IPS-NIHi7 (cell line): ENCODE data around the gene DNAJC16.
"Not testable (repeated sequence)": the region's sequence is repeated elsewhere in the genome, so short reads cannot be mapped to it uniquely, and the experiment has no call there.

ENCODE experiments used
- DNase-seq: peaks from one replicate; pipeline ENCODE4 v3.0.0; 2012; ENCODE audit warnings: mixed read lengths; ENCODE audit errors: extremely low spot score

Gene DNAJC16

GRCh38 chr1:15526490-15527339 lies at the start of gene DNAJC16:
Gene DNAJC16 (plus strand): TSS chr1:15526848. CDS start chr1:15529106, 2,258 bp downstream.
- peak; percentile 92 for DNase-seq

- DNase-seq: no peak
These were observed 49.7 kb upstream of the DNAJC16 start for GRCh38 chr1:15476927-15477326.

GRCh38 chr1:15477646-15478212 lies 48.9 kb upstream of the DNAJC16 start:
- DNase-seq: no peak

- no peak for DNase-seq
These were observed 46.8 kb upstream of the DNAJC16 start for GRCh38 chr1:15479654-15480347.

GRCh38 chr1:15482455-15482854 lies 44.2 kb upstream of the DNAJC16 start:
- DNase-seq: not testable (repeated sequence)

GRCh38 chr1:15482983-15483543 lies 43.6 kb upstream of the DNAJC16 start:
- not testable (repeated sequence) for DNase-seq

GRCh38 chr1:15483971-15484370 lies 42.7 kb upstream of the DNAJC16 start:
- DNase-seq: no peak

- DNase-seq: not testable (repeated sequence)
These were observed 42.2 kb upstream of the DNAJC16 start for GRCh38 chr1:15484443-15484842.

- no peak for DNase-seq
These were observed 41.0 kb upstream of the DNAJC16 start for GRCh38 chr1:15485636-15486035.

GRCh38 chr1:15486844-15487610 lies 39.6 kb upstream of the DNAJC16 start:
- DNase-seq: not testable (repeated sequence)

- no peak for DNase-seq
These were observed 38.3 kb upstream of the DNAJC16 start for GRCh38 chr1:15488371-15488770.

GRCh38 chr1:15489052-15489736 lies 37.5 kb upstream of the DNAJC16 start:
- no peak for DNase-seq

GRCh38 chr1:15491010-15491409 lies 35.6 kb upstream of the DNAJC16 start:
- not testable (repeated sequence) for DNase-seq

- no peak for DNase-seq
These were observed 34.1 kb upstream of the DNAJC16 start for GRCh38 chr1:15492596-15492995.

- DNase-seq: no peak
These were observed 32.7 kb upstream of the DNAJC16 start for GRCh38 chr1:15493869-15494390.

- peak; percentile 37 for DNase-seq
These were observed 26.2 kb upstream of the DNAJC16 start for GRCh38 chr1:15500184-15501178.

GRCh38 chr1:15501208-15502032 lies 25.2 kb upstream of the DNAJC16 start:
- DNase-seq: peak; percentile 92

GRCh38 chr1:15504436-15504835 lies 22.2 kb upstream of the DNAJC16 start:
- DNase-seq: no peak
